B cell (primary cell): ENCODE measurements around the gene PHACTR3.

ENCODE experiments used
- EZH2 ChIP-seq: IDR thresholded peaks from 2 replicates; pipeline ENCODE4 v1.6.1; 2012; ENCODE audit warnings: borderline replicate concordance, low read depth, mild to moderate bottlenecking, moderate library complexity, low read length; ENCODE audit not compliant: insufficient read depth, poor library complexity, severe bottlenecking
- TF ChIP-seq, protein P1 (sequence below): fragments of 200-600 bp; IDR thresholded peaks from one replicate; pipeline ENCODE4 v1.8.0; 2022; ENCODE audit warnings: antibody characterized with exemption, mild to moderate bottlenecking

DNA sequence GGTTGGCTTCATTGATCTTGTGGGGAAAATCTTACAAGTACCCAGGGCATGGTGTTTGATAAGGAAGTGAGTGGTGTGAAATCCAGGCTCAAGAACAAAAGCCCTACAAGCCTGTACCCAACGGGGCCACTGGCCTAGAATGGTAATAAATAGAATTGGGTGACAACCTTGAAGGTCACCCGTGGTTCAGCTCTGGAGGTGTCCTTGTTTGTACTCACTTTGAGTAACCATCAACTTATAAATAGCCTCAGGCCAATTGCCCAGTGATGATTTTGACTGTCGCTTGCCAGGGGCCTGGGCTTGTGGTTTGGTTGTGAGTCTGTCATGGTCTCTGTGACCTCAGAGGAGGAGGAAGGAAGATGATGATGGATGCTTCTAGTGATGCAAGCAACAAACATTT is 87.8 kb downstream of the PHACTR3 start:
- TF ChIP-seq, protein P1, sequence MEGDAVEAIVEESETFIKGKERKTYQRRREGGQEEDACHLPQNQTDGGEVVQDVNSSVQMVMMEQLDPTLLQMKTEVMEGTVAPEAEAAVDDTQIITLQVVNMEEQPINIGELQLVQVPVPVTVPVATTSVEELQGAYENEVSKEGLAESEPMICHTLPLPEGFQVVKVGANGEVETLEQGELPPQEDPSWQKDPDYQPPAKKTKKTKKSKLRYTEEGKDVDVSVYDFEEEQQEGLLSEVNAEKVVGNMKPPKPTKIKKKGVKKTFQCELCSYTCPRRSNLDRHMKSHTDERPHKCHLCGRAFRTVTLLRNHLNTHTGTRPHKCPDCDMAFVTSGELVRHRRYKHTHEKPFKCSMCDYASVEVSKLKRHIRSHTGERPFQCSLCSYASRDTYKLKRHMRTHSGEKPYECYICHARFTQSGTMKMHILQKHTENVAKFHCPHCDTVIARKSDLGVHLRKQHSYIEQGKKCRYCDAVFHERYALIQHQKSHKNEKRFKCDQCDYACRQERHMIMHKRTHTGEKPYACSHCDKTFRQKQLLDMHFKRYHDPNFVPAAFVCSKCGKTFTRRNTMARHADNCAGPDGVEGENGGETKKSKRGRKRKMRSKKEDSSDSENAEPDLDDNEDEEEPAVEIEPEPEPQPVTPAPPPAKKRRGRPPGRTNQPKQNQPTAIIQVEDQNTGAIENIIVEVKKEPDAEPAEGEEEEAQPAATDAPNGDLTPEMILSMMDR = no peak
- TF ChIP-seq EZH2 = no peak
